Panc1 (cell line): ENCODE measurements around the gene INTS1. TPM values are rescaled to one million over a fixed set of nuclear protein-coding genes. Genes with fewer than 3 reads are reported as not detected.

Experiments
- ATAC-seq: fragments of 200-7000 bp; cut with Tn5 transposase; 2 replicates; pipeline ENCODE4 v1.9.1; 2020; ENCODE audit warnings: mild to moderate bottlenecking, moderate library complexity
- BruUV-seq: library from RNA; stranded (reverse); fragments of 400-500 nt; replicated peaks from 2 replicates; lab custom pipeline; 2021; lab: Mats Ljungman, UMichigan
- CTCF ChIA-PET: fragments of 300-600 bp; sonication (Branson Sonifier 250); formaldehyde crosslinking; loops from one replicate; lab custom pipeline; 2022; ENCODE audit warnings: antibody characterized with exemption; lab: Charles Lee
- POLR2A ChIA-PET: fragments of 300-600 bp; sonication (Branson Sonifier 250); formaldehyde crosslinking; loops from one replicate; lab custom pipeline; 2022; ENCODE audit warnings: antibody characterized with exemption; lab: Charles Lee
- DNase-seq: peaks from one replicate; pipeline ENCODE4 v3.0.0-alpha.2; 2010; ENCODE audit warnings: low read depth, low spot score
- H3K27ac ChIP-seq: 2 replicates; pipeline ENCODE4 v1.5.1; 2011; ENCODE audit warnings: mild to moderate bottlenecking, low read length, inconsistent platforms
- H3K27me3 ChIP-seq: fragments of 200-500 bp; sonication (Bioruptor generic); 2 replicates; pipeline ENCODE4 v1.6.0; 2014; ENCODE audit warnings: low read length, inconsistent platforms; ENCODE audit not compliant: control insufficient read depth, insufficient read depth
- H3K36me3 ChIP-seq: fragments of 200-500 bp; sonication (Bioruptor generic); 2 replicates; pipeline ENCODE4 v1.5.1; 2014; ENCODE audit warnings: inconsistent platforms, mild to moderate bottlenecking, low read length, moderate library complexity; ENCODE audit not compliant: control insufficient read depth, insufficient read depth
- H3K4me1 ChIP-seq: 2 replicates; pipeline ENCODE4 v1.5.1; 2011; ENCODE audit warnings: inconsistent platforms, mild to moderate bottlenecking, low read length, moderate library complexity; ENCODE audit not compliant: control insufficient read depth, insufficient read depth
- H3K4me3 ChIP-seq, 2 experiments: 2 replicates each; pipeline ENCODE4 v1.5.1; 2011 to 2012; ENCODE audit warnings: low read depth in 2 of 2, low read length in 2 of 2, mild to moderate bottlenecking in 2 of 2, inconsistent platforms in 1 of 2, moderate library complexity in 1 of 2
- H3K9me3 ChIP-seq: fragments of 200-500 bp; sonication (Bioruptor generic); 2 replicates; pipeline ENCODE4 v1.5.1; 2014; ENCODE audit warnings: low read depth, mild to moderate bottlenecking, inconsistent platforms, low read length, moderate library complexity; ENCODE audit not compliant: control insufficient read depth, insufficient read depth
- POLR2AphosphoS5 ChIP-seq: IDR thresholded peaks from 2 replicates; pipeline ENCODE4 v1.6.1; 2012; ENCODE audit warnings: mild to moderate bottlenecking, low read depth, low read length, moderate library complexity
- SIN3A ChIP-seq: IDR thresholded peaks from 2 replicates; pipeline ENCODE4 v1.6.1; 2012; ENCODE audit warnings: low read depth, mild to moderate bottlenecking, low read length, moderate library complexity, borderline replicate concordance; ENCODE audit not compliant: insufficient read depth
- TCF7L2 ChIP-seq: IDR thresholded peaks from 2 replicates; pipeline ENCODE4 v1.6.1; 2011; ENCODE audit warnings: mild to moderate bottlenecking, low read depth, low read length, inconsistent platforms
- in situ Hi-C: cut with HindIII; loops from 2 replicates; pipeline ENCODE4 v1.10.0; 2016; ENCODE audit warnings: low sequenced_read_pairs, low pct_unique_long_range_greater_than_20kb
- intact Hi-C: fragments of 100-400 bp; cut with micrococcal nuclease; formaldehyde crosslinking; loops from one replicate; pipeline ENCODE4 v1.10.0; 2022; ENCODE audit not compliant: unreplicated experiment
- total RNA-seq: library from RNA; stranded (reverse); gene quantifications from one replicate; pipeline ENCODE4 v1.2.1, GENCODE V29; 2021; ENCODE audit not compliant: unreplicated experiment
- TF ChIP-seq, protein P1 (sequence below): fragments of 450-650 bp; IDR thresholded peaks from 2 replicates; pipeline ENCODE4 v1.5.1; 2017; ENCODE audit warnings: mild to moderate bottlenecking
- TF ChIP-seq, protein P2 (sequence below), 2 experiments: IDR thresholded peaks; 2 replicates each; pipeline ENCODE4 v1.6.1; 2011 to 2012; ENCODE audit warnings: low read depth in 2 of 2, control low read depth in 1 of 2, low read length in 1 of 2, mild to moderate bottlenecking in 1 of 2, moderate library complexity in 1 of 2; ENCODE audit not compliant: insufficient read depth in 1 of 2

The INTS1 gene
- total RNA-seq, 1 experiment from 2014 or later: 173 TPM

DNA sequence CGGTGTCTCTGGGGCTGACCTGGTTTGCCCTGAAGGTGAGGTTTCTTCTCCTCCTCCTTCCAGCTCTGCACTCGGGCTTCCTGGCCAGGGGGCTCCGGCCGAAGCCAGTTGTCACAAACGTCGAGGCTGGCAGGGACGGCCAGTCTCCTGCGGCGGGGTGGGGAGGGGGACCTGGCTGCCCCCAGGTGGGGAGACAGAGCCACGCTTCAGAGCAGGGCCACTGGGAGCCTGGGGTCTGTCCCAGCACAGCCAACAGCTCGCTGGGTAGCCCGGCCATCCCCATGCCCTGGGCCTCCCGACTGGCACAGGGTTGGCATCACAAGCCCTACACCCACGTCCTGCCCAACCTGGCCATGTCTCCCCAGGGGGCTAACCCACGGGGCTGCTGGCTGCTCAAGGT, 65.4 kb downstream of the INTS1 start:
- ChIA-PET CTCF (no interaction called here), POLR2A (interaction anchor here (0.6 kb wide), 1 partner anchor 273 kb away, joined by 3 read pairs; no protein-coding TSS in a partner anchor)
- ATAC-seq: no peak
- Histone ChIP-seq H3K27ac (no peak overlapping the region), H3K4me1 (no peaks in the 10 kb centered on the region; the same call in none of the 2 replicates), H3K9me3 (no peaks in the 10 kb centered on the region), H3K36me3 (0 out of 2 replicates have a peak, but pooled peaks cover 2% of the 10 kb centered on the region), H3K4me3 (no peak overlapping the region), H3K27me3 (no peaks in the 10 kb centered on the region)
- no peak for DNase-seq
- no TSS peak for BruUV-seq
- in situ Hi-C loops (no loop called here), intact Hi-C loops (no loop called here)
- TF ChIP-seq, protein P1, sequence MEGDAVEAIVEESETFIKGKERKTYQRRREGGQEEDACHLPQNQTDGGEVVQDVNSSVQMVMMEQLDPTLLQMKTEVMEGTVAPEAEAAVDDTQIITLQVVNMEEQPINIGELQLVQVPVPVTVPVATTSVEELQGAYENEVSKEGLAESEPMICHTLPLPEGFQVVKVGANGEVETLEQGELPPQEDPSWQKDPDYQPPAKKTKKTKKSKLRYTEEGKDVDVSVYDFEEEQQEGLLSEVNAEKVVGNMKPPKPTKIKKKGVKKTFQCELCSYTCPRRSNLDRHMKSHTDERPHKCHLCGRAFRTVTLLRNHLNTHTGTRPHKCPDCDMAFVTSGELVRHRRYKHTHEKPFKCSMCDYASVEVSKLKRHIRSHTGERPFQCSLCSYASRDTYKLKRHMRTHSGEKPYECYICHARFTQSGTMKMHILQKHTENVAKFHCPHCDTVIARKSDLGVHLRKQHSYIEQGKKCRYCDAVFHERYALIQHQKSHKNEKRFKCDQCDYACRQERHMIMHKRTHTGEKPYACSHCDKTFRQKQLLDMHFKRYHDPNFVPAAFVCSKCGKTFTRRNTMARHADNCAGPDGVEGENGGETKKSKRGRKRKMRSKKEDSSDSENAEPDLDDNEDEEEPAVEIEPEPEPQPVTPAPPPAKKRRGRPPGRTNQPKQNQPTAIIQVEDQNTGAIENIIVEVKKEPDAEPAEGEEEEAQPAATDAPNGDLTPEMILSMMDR: no peak
- TF ChIP-seq TCF7L2: no peak
- TF ChIP-seq, protein P2, sequence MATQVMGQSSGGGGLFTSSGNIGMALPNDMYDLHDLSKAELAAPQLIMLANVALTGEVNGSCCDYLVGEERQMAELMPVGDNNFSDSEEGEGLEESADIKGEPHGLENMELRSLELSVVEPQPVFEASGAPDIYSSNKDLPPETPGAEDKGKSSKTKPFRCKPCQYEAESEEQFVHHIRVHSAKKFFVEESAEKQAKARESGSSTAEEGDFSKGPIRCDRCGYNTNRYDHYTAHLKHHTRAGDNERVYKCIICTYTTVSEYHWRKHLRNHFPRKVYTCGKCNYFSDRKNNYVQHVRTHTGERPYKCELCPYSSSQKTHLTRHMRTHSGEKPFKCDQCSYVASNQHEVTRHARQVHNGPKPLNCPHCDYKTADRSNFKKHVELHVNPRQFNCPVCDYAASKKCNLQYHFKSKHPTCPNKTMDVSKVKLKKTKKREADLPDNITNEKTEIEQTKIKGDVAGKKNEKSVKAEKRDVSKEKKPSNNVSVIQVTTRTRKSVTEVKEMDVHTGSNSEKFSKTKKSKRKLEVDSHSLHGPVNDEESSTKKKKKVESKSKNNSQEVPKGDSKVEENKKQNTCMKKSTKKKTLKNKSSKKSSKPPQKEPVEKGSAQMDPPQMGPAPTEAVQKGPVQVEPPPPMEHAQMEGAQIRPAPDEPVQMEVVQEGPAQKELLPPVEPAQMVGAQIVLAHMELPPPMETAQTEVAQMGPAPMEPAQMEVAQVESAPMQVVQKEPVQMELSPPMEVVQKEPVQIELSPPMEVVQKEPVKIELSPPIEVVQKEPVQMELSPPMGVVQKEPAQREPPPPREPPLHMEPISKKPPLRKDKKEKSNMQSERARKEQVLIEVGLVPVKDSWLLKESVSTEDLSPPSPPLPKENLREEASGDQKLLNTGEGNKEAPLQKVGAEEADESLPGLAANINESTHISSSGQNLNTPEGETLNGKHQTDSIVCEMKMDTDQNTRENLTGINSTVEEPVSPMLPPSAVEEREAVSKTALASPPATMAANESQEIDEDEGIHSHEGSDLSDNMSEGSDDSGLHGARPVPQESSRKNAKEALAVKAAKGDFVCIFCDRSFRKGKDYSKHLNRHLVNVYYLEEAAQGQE (IDR thresholded peaks at IDR 0.05; ENCODE audit: insufficient read depth in 1 of 2, low read depth in 2 of 2, low read length in 1 of 2): no peak
- no peak for TF ChIP-seq POLR2AphosphoS5
- no peak for TF ChIP-seq SIN3A

DNA sequence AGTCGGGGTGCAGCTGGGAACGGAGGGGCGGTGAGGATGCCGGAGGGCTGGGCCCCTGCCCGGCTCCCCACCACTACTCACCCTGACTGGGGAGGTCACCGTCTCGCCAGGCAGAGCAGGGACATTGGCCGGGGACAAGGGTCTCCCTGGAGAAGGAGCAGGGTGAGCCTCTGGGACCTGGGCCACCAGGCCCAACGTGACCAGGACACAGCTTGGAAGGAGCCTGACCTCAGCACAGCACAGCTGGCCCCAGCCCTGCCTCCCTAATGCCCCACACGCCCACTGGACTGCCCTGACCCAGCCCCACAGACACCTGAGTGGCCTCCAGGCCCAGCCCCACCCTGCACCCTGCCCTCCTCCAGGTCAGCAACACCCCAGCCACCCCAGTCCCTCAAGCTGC, 66.0 kb downstream of the INTS1 start:
- 0 out of 2 replicates have a peak, but pooled peaks cover 2% of the 10 kb centered on the region for H3K36me3 ChIP-seq
- POLR2A ChIA-PET: interaction anchor here (0.6 kb wide), 1 partner anchor 272 kb away, joined by 3 read pairs; no protein-coding TSS in a partner anchor
- no peaks in the 10 kb centered on the region for H3K27me3 ChIP-seq
- peaks cover 4% of the 10 kb centered on the region for H3K4me1 ChIP-seq
- intact Hi-C loops (no loop called here), in situ Hi-C loops (no loop called here)
- TF ChIP-seq TCF7L2 (no peak), POLR2AphosphoS5 (no peak), SIN3A (no peak)
- TF ChIP-seq, protein P1: no peak
- TF ChIP-seq, protein P2 (IDR thresholded peaks at IDR 0.05; ENCODE audit: insufficient read depth in 1 of 2, low read depth in 2 of 2, low read length in 1 of 2): no peak
- CTCF ChIA-PET: no interaction called here
- H3K9me3 ChIP-seq: no peaks in the 10 kb centered on the region
- H3K4me3 ChIP-seq: no peak overlapping the region
- BruUV-seq: no TSS peak
- DNase-seq (no peak), ATAC-seq (no peak)
- H3K27ac ChIP-seq: no peak overlapping the region
